SIG-M5 treated with dmso at 0.1 percent for 504 hours (cell line): ENCODE results near the gene PRKCH.

Source experiments
- DNase-seq: peaks from one replicate; lab custom pipeline; 2025; ENCODE audit not compliant: unreplicated experiment; lab: John Stamatoyannopoulos, UW

Gene PRKCH

DNA sequence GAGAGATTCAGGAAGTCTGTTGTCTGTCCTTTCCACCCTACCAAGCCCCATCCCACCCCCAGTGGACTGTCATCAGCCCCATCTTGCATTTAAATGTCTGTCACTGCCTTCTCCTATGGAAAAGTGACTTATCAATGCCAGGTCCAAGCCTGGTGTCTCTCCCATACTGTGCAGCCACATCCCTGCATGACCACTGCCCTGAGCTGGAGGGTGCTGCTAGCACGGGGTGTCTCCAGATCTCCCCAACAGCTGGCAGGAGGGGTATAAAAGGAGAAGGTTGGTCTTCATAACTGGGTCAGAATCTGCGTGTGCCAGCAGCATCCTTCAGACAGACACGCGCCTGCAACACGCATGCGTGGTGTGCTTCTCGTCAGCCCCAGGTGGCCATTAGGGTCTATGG, 219.6 kb downstream of the PRKCH start:
- no peak for DNase-seq

DNA sequence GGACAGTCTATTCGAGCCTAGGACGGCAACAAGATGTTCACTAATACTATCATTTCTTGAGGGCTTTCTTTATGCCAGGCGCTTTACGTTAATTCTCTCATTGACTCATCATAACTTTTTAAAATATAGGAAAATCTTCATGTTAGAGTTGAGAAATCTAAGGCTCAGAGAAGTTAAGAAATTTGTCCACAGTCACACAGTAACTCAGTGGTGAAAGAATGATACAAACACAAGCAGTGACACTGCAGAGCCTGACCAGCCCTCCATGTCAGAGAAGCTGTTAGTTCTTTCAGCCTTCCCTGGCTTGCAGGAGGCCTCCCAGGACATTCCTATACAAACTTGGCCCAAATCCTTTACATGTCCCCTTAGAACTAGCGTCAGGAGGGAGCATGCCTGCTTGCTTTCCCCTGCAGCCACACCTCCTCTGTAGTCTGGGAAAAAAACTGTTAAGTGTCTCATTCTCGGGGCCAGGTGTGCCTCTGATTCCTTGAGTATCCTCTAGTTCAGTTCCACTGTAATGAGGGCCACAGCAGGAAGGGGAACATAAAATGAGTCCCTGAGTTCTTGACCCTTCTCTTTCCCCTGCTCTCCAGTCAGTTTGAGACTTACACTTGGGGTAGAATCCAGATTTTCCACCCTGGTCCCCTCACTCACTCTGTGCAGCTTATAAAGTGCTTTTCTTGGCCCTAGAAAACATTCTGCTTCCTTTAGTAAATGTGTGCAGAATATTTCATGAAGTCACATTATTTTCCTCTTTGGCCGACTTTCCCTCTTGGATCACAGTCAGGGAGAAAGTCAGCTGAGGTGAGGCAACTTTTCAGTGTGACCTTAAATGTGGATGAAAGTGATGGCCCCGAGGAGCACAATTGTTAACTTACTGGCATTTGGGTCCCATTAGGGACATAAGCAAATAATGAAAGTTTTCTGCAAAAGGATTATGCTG, 221.7 kb downstream of the PRKCH start:
- no peak for DNase-seq

DNA sequence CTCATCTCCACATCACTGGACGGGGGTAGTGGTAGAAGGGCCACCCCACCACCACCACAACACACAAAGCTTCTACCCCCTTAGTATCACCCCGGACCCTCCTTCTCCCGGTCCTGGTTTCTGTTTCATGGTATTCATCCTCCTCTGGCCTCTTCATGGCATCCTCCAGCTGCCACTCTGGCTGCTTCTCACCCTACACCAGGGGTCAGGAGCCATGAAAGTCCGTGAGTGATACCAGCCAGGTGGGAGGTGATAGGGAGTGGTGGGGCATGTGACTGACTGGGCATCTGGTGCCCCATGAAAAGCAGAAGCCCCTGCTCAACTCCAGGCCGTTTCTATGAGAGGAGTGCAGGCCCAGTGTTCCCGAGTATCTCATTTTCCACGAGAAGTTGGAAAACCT, 222.6 kb downstream of the PRKCH start:
- DNase-seq = no peak

GRCh38 chr14:61544448-61545330, 223.3 kb downstream of the PRKCH start:
- DNase-seq = no peak

DNA sequence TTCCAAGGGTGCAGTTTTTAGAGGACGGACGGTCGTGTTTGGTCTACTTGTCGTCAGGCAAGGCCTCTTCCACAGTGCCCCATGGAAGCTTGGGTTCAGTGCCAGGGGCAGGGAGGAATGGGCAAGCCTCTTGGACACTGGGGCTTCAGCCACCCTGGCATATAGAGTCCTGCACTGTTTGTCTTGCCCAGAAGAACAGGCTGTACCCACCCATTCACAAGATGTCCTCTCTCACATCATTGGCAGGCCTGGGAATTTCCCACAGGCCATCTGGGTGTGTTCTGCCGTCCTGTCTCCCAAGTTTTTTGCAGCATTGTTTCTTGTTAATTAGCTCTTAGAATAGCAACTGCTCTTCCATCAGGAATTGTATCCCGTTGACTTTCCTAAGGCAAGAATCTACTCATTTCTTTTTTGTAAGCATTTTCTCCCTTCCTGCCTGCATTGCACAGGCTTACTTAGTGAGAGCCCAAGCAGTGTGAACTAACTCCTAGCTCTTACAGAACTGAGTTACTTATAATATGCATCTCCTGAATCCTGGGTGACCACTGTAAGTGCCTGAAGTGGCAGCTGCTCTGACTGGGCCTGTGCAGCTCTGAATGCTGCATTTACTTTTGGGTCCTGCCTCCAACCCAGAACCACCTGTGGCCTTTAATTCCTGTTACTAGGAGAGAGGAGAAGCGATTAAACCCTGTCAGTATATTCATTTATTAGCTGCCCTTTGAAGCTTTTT, 224.5 kb downstream of the PRKCH start:
- no peak for DNase-seq

GRCh38 chr14:61547186-61548069, 226.0 kb downstream of the PRKCH start:
- DNase-seq = no peak

- DNase-seq = no peak
Measured at GRCh38 chr14:61549425-61549824, 228.0 kb downstream of the PRKCH start.

- no peak for DNase-seq
Measured at GRCh38 chr14:61551384-61551783, 230.0 kb downstream of the PRKCH start.

- no peak for DNase-seq
Measured at GRCh38 chr14:61552241-61552640, 230.9 kb downstream of the PRKCH start.

DNA sequence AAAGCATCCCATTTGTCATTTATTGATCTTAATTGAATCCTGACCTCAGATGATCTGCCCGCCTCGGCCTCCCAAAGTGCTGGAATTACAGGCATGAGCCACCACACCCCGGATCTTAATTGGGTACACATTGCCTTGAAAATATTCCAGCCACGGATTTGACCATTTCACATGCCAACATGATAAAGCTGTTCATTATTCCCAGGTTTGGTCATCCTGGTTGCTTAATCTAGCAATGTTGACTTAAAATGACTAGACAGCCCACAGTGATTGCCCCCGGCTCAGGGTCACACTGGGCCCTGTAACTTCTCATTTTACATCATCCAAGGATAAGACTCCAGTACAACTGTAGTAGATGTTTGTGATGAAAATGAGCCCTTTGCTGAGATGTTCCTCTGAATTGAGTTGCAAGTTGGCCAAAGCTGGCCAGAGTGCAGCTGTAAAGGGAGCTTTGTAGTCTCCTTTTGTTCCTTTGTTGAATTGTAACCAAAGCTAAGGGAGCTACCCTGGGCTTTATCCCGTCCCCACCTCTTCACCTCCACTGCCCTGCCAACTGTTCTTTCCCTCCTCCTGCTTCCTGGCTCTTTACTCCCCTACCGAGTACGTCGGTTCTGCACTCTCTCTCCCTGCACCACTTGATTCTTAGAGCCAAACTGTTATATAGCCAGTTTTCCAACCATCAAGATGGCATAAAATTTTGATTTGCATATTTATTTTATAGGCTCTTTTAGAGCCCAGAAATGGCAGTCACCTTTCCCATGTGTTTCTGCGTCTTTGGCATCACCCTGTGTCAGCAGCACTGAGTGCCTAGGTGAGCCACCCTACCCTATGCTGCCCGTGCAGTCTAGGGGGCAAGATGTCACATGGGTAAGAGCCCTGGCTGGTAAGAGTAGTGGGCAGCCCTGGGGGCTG, 232.6 kb downstream of the PRKCH start:
- DNase-seq = peak; percentile 27

GRCh38 chr14:61555056-61555838, 233.9 kb downstream of the PRKCH start:
- DNase-seq = no peak

- no peak for DNase-seq
Measured at GRCh38 chr14:61556455-61556854, 235.1 kb downstream of the PRKCH start.

- no peak for DNase-seq
Measured at GRCh38 chr14:61557262-61557661, 235.9 kb downstream of the PRKCH start.

DNA sequence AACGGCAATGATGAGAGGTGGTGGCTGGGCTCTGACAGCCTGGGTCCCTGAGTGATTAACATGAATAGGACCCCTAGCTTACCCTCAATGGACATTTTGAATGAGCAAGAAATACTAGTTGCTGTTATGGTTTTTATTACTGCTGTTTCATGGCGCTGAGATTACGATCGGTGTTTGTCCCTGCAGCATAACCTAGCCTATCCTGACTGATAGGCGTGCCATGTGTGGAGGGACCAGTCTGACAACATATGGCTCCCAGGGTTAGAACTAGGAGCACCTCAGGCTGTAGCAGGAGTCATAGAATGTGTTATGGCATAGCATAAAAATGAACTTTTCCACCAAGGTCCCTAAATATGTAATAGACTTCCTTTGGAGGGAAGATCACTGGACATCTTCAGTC, 236.5 kb downstream of the PRKCH start:
- no peak for DNase-seq

- DNase-seq = no peak
Measured at GRCh38 chr14:61558271-61558670, 236.9 kb downstream of the PRKCH start.

- DNase-seq = peak; percentile 41
Measured at GRCh38 chr14:61559641-61560201, 238.3 kb downstream of the PRKCH start.

- no peak for DNase-seq
Measured at GRCh38 chr14:61560323-61560722, 238.9 kb downstream of the PRKCH start.

DNA sequence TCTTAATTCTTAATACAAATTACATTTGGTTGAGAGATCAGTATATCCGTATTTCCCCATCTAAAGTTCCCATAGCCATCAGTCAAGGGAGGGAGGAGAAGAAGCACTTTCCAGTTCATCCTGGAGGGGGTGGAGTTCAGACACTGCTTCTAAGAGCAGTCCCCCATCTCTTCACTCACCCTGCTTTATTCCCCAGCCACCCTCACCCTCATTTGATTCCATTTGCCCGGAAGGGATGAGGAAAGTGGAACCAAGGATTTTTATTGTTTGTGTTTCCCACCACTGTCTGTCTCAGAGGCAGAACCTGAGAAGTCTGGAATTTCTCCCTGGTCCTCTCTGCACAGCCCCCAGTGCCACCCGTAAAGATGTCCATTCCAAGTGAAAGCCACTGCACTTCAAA, 239.7 kb downstream of the PRKCH start:
- DNase-seq = no peak
